HG03460 (cell line): Measurements from ENCODE around the gene FAM156B.
"Not testable (repeated sequence)": the region's sequence is repeated elsewhere in the genome, so short reads cannot be mapped to it uniquely, and the experiment has no call there.

ENCODE experiments used
- ATAC-seq: cut with Tn5 transposase; IDR thresholded peaks from one replicate; pipeline ENCODE4 v1.9.1; 2021; ENCODE audit not compliant: unreplicated experiment

Gene FAM156B, protein sequence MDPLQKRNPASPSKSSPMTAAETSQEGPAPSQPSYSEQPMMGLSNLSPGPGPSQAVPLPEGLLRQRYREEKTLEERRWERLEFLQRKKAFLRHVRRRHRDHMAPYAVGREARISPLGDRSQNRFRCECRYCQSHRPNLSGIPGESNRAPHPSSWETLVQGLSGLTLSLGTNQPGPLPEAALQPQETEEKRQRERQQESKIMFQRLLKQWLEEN

DNA sequence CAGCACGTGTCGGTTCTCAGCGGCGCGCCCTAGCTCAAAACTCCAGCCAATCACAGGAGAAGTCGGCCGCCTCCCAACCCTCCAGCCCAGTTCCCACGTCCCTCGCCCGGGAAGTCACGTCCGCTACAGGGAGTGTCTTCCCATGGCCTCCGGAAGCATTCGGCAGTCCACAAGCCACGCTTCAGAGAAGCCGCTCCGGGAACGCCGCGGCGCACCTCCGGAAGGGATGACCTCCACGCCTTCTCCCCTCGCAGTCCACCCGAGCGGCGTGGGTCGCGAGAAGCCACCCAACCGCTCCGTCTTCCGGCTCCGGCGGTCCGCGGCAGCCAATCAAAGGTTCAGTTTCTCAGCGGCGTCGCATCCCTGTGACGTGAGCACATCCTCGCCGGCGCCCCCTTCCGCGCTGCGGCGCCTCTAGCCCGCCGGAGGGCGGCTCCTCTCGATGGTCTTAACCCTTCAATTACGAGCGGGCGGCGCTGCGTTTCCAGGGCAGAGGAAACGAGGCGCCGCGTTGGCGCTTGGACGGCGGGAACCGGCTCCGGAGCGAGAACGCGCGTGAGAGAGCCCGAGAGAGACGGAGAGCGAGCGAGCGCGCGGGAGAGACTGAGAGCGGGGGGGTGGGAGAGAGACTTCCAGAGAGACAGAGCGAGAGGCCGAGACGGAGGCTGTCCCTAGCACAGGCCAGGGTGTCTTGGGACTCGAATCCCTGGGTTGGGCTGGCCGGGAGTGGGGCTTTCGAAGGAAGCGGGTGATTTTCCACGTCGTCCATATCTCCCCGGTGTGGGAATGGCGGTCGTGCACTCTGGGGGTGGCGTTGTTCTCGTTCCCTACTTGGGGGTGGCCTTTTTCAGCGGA lies at the start of gene FAM156B:
TSS of gene FAM156B (plus strand) at position 476 of the 855 bp plus-strand sequence. CDS start 9,896 bp downstream, outside the sequence.
- peak; percentile 86 for ATAC-seq

- no peak for ATAC-seq
Observed at GRCh38 chrX:52852110-52852860, 44.8 kb upstream of the FAM156B start.

GRCh38 chrX:52856991-52857525 lies 40.1 kb upstream of the FAM156B start:
- not testable (repeated sequence) for ATAC-seq

GRCh38 chrX:52865343-52865998 lies 31.7 kb upstream of the FAM156B start:
- ATAC-seq = no peak

- ATAC-seq = no peak
Observed at GRCh38 chrX:52867610-52868348, 29.4 kb upstream of the FAM156B start, which contains the start of gene XAGE3. TSS of gene XAGE3 (minus strand) at chrX:52868083. CDS start at chrX:52867133, 950 bp downstream.

DNA sequence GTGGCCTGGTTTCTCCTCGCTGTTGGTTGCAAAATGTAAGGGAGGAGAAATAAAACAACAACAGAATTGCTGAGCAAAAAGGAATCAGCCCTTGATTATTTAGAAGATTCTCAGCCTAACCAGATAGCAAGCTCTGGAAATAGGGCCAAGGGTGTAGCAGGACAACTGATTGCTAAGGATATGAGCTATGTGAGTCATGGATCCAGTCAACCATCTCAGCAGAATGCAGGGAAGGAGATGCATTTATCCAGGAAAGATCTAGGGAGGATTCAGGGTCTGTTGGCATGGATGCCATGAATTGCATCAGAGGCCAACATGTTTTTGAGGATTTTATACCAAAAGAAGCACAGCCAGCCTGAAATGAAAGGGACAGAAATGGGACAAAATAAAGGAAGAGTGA lies 27.1 kb upstream of the FAM156B start:
- no peak for ATAC-seq

GRCh38 chrX:52873825-52874224 lies 23.3 kb upstream of the FAM156B start:
- ATAC-seq = not testable (repeated sequence)

DNA sequence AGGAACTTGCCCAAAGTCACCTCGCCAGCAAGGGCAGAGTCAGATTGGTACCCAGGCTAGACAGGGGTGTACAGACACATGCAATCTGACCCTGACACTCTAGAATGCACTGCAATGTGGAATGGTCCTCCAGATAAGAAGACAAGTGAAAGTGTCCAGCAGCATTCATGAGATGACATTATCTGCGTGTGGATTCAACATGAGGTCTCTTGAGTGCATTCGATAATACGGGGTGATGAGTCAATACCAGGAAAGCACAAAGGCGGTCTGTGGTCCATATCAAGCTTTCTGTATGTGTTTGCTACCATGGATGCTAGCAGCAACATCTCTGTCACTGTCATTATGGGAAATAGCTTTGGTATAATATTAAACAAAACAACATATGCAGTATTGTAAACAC lies 22.5 kb upstream of the FAM156B start:
- ATAC-seq = no peak

DNA sequence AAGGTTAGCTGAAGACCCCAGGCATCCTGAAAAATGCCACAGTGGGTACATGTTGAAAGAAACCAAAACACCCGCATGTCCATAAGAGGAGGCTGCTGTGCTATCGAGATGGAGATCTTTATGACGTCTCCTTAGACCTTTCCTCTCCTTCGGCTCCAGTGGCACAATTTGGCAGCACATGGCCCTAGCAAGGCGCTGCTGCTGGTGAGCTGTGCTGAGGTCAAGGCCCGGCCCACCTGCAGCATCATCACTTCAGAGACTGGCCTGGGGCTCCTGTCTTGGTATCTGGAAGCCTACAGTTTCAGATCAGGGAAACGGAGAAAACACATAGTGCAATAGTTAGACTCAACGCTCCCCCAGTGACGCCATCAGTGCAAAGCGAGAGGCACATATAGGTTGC lies 21.7 kb upstream of the FAM156B start:
- ATAC-seq = not testable (repeated sequence)

DNA sequence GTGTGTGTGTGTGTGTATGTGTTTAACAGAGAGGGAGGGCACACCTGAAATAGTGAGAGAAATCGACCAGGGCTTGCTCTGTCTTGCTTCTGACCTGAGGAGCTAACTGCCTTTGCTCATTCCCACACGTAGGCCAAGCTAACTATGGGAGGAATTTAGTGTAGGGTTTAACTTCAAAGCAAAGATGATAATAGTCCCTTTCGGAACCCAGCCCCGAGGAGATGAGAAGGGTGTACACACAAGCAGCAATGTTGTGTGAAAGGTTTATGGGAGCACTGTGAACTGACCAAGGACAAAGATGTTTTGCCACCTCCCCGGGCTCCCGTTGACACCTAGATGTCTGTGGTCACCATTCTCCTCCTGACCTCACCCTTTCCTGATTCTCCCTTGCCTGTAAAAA lies 20.7 kb upstream of the FAM156B start:
- ATAC-seq = not testable (repeated sequence)

- ATAC-seq = not testable (repeated sequence)
Observed at GRCh38 chrX:52887459-52887858, 9.7 kb upstream of the FAM156B start.

GRCh38 chrX:52888090-52888489 lies 9.0 kb upstream of the FAM156B start:
- not testable (repeated sequence) for ATAC-seq

- peak; percentile 31 for ATAC-seq
Observed at GRCh38 chrX:52896438-52896837, 692 bp upstream of the FAM156B start.

DNA sequence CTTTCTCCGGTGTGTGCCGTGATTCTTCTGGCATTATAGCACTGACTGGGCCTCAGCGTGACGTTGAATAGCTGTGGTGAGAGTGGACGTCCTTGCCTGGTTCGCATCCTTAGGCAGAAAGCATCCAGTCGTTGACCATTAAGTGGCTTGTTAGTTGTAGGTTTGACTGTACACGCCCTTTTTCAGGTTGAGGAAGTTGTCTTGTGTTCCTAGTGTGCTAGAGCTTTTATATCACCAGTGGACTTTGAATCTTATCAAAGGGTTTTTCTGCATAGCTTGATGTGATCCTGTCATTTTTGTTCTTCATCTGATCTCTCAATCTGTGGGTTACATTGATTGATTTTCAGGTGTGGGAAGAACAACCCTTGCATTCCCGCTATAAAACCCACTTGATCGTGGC lies 8.4 kb downstream of the FAM156B start:
- ATAC-seq = not testable (repeated sequence)

DNA sequence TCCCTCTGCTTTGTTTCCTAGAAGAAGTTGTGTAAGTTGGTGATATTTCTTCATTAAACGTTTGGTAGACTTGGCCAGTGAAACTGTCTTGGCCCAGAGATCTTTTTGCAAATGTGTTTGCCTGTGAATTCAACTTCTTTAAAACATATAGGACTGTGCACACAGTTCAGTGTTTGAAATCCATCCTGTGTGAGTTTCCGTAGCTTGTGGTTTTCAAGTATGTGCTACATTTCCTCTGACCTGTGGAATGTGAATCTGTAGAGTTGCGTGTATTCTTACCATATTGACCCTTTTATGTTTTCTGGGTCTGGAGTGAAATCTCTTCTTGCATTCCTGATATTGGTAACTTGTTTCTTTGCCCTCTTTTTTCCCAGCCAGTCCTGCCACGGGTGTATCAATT lies 8.9 kb downstream of the FAM156B start:
- ATAC-seq = not testable (repeated sequence)

DNA sequence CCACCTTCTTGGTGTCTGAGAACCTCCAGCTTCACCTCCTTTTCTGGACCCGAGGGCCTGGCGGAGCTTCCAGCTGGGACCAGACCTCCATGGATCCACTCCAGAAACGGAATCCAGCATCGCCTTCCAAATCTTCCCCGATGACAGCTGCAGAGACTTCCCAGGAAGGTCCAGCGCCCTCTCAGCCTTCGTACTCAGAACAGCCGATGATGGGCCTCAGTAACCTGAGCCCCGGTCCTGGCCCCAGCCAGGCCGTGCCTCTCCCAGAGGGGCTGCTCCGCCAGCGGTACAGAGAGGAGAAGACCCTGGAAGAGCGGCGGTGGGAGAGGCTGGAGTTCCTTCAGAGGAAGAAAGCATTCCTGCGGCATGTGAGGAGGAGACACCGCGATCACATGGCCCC lies 10.0 kb downstream of the FAM156B start:
- not testable (repeated sequence) for ATAC-seq

GRCh38 chrX:52907900-52908299 lies 10.8 kb downstream of the FAM156B start:
- ATAC-seq = not testable (repeated sequence)

GRCh38 chrX:52909313-52909969 lies 12.3 kb downstream of the FAM156B start:
- ATAC-seq = not testable (repeated sequence)

DNA sequence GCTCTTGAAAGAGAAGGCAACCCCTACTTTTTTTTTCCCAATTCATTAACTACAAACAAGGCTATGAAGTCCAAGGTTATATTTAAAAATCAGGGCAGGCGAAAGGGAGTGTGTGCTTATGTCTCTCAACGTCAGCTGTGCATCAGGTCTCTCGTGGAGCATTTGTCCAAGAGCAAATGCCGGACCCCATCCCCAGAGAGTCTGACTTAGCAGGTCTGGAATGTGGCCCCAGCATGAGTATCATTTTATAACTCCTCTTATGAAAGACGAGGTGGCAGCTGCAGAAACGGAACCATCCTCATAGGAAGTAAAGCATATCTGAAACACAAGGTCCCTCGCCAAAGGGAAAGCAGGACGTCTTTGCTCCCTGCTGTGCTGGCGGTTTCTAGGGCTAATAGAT lies 16.6 kb downstream of the FAM156B start:
- not testable (repeated sequence) for ATAC-seq
